K562 (cell line): Measurements from ENCODE around the gene ALDH6A1. TPM values are rescaled to one million over a fixed set of nuclear protein-coding genes. Genes with fewer than 3 reads are reported as not detected.

Source experiments
- CBX8 ChIP-seq: fragments of 200-600 bp; sonication (generic); IDR thresholded peaks from 2 replicates; pipeline ENCODE4 v1.6.1; 2012; ENCODE audit warnings: borderline replicate concordance, mixed run types, low read depth, mild to moderate bottlenecking, moderate library complexity, mixed read lengths, low read length, control low read depth, inconsistent platforms; ENCODE audit not compliant: poor library complexity, severe bottlenecking; ENCODE audit errors: extremely low read depth
- ETV5 ChIP-seq: sonication (generic); formaldehyde crosslinking; IDR thresholded peaks from 2 replicates; pipeline ENCODE4 v1.4.0; 2020; ENCODE audit warnings: low read depth, mild to moderate bottlenecking, missing genetic modification reagents
- HIVEP1 ChIP-seq: fragments of 250-450 bp; sonication (Bioruptor Pico); IDR thresholded peaks from 2 replicates; pipeline ENCODE4 v1.4.0; 2020; ENCODE audit warnings: mild to moderate bottlenecking
- HNRNPK ChIP-seq: fragments of 200-400 bp; formaldehyde crosslinking; IDR thresholded peaks from one replicate; pipeline ENCODE4 v1.6.1; 2018; ENCODE audit warnings: mild to moderate bottlenecking, low read depth, low read length; ENCODE audit not compliant: poor library complexity, severe bottlenecking
- SAFB ChIP-seq: fragments of 200-400 bp; formaldehyde crosslinking; IDR thresholded peaks from 2 replicates; pipeline ENCODE4 v1.6.1; 2017; ENCODE audit warnings: low read depth, low read length, borderline replicate concordance
- ZBTB9 ChIP-seq: fragments of 450-650 bp; formaldehyde crosslinking; IDR thresholded peaks from 2 replicates; pipeline ENCODE4 v1.4.0; 2020; ENCODE audit warnings: mild to moderate bottlenecking, moderate library complexity
- ZNF263 ChIP-seq: sonication (generic); formaldehyde crosslinking; IDR thresholded peaks from 2 replicates; pipeline ENCODE4 v1.8.0; 2022; ENCODE audit warnings: mild to moderate bottlenecking, missing genetic modification reagents, borderline replicate concordance
- polyA plus RNA-seq, 8 experiments: library from polyadenylated mRNA; depleted of rRNA in 4 of 8; stranded (reverse) in 5 of 8; unstranded in 3 of 8; fragments of >200 nt; fragmentation: Nextera tagmentation in 2 of 8; fragmentation: Illumina TruSeq in 1 of 8; extraction: Ambion mirVana in 2 of 8; extraction: Trizol in 1 of 8; gene quantifications; 2 replicates each; pipeline versions ENCODE4 v1.2.1 to v1.2.3, GENCODE V29; 2011 to 2014; ENCODE audit warnings: inconsistent platforms in 1 of 8, missing spikeins in 1 of 8
- total RNA-seq, 7 experiments: library from RNA; depleted of rRNA in 6 of 7; stranded (reverse); fragments of >200 nt in 6 of 7; fragmentation: Illumina TruSeq in 2 of 7; extraction: Trizol in 2 of 7; gene quantifications; 2 replicates each; pipeline versions ENCODE4 v1.2.1 to v1.2.3, GENCODE V29; 2011 to 2021; ENCODE audit warnings: low replicate concordance in 1 of 7
- TF ChIP-seq, protein P1 (sequence below), 2 experiments: fragments of 450-650 bp; formaldehyde crosslinking in 1 of 2; IDR thresholded peaks; 2 replicates each; pipeline versions ENCODE4 v1.4.0 to v1.6.1; 2014 to 2020; ENCODE audit warnings: mild to moderate bottlenecking in 2 of 2, borderline replicate concordance in 1 of 2, low read depth in 1 of 2
- TF ChIP-seq, protein P2 (sequence below): fragments of 450-650 bp; IDR thresholded peaks from 2 replicates; pipeline ENCODE4 v1.6.1; 2016; ENCODE audit warnings: low read depth

The ALDH6A1 gene
- total and polyA plus RNA-seq, 9 of the 15 experiments (the other 6 are each of a cell fraction or from before 2014, with no cell fraction given), result 3.1 to 11.5 (median 4.6) TPM

- TF ChIP-seq, protein P1, sequence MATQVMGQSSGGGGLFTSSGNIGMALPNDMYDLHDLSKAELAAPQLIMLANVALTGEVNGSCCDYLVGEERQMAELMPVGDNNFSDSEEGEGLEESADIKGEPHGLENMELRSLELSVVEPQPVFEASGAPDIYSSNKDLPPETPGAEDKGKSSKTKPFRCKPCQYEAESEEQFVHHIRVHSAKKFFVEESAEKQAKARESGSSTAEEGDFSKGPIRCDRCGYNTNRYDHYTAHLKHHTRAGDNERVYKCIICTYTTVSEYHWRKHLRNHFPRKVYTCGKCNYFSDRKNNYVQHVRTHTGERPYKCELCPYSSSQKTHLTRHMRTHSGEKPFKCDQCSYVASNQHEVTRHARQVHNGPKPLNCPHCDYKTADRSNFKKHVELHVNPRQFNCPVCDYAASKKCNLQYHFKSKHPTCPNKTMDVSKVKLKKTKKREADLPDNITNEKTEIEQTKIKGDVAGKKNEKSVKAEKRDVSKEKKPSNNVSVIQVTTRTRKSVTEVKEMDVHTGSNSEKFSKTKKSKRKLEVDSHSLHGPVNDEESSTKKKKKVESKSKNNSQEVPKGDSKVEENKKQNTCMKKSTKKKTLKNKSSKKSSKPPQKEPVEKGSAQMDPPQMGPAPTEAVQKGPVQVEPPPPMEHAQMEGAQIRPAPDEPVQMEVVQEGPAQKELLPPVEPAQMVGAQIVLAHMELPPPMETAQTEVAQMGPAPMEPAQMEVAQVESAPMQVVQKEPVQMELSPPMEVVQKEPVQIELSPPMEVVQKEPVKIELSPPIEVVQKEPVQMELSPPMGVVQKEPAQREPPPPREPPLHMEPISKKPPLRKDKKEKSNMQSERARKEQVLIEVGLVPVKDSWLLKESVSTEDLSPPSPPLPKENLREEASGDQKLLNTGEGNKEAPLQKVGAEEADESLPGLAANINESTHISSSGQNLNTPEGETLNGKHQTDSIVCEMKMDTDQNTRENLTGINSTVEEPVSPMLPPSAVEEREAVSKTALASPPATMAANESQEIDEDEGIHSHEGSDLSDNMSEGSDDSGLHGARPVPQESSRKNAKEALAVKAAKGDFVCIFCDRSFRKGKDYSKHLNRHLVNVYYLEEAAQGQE (IDR thresholded peaks at IDR 0.05; ENCODE audit: borderline replicate concordance), result no peak
- TF ChIP-seq, protein P1 (CRISPR knock-in tag; IDR thresholded peaks at IDR 0.05; ENCODE audit: low read depth), result no peak
- TF ChIP-seq ETV5 (CRISPR knock-in tag) (no peak), CBX8 (no peak), HNRNPK (no peak), ZNF263 (no peak), SAFB (no peak), HIVEP1 (CRISPR knock-in tag) (no peak), ZBTB9 (CRISPR knock-in tag) (no peak)
- TF ChIP-seq, protein P2, sequence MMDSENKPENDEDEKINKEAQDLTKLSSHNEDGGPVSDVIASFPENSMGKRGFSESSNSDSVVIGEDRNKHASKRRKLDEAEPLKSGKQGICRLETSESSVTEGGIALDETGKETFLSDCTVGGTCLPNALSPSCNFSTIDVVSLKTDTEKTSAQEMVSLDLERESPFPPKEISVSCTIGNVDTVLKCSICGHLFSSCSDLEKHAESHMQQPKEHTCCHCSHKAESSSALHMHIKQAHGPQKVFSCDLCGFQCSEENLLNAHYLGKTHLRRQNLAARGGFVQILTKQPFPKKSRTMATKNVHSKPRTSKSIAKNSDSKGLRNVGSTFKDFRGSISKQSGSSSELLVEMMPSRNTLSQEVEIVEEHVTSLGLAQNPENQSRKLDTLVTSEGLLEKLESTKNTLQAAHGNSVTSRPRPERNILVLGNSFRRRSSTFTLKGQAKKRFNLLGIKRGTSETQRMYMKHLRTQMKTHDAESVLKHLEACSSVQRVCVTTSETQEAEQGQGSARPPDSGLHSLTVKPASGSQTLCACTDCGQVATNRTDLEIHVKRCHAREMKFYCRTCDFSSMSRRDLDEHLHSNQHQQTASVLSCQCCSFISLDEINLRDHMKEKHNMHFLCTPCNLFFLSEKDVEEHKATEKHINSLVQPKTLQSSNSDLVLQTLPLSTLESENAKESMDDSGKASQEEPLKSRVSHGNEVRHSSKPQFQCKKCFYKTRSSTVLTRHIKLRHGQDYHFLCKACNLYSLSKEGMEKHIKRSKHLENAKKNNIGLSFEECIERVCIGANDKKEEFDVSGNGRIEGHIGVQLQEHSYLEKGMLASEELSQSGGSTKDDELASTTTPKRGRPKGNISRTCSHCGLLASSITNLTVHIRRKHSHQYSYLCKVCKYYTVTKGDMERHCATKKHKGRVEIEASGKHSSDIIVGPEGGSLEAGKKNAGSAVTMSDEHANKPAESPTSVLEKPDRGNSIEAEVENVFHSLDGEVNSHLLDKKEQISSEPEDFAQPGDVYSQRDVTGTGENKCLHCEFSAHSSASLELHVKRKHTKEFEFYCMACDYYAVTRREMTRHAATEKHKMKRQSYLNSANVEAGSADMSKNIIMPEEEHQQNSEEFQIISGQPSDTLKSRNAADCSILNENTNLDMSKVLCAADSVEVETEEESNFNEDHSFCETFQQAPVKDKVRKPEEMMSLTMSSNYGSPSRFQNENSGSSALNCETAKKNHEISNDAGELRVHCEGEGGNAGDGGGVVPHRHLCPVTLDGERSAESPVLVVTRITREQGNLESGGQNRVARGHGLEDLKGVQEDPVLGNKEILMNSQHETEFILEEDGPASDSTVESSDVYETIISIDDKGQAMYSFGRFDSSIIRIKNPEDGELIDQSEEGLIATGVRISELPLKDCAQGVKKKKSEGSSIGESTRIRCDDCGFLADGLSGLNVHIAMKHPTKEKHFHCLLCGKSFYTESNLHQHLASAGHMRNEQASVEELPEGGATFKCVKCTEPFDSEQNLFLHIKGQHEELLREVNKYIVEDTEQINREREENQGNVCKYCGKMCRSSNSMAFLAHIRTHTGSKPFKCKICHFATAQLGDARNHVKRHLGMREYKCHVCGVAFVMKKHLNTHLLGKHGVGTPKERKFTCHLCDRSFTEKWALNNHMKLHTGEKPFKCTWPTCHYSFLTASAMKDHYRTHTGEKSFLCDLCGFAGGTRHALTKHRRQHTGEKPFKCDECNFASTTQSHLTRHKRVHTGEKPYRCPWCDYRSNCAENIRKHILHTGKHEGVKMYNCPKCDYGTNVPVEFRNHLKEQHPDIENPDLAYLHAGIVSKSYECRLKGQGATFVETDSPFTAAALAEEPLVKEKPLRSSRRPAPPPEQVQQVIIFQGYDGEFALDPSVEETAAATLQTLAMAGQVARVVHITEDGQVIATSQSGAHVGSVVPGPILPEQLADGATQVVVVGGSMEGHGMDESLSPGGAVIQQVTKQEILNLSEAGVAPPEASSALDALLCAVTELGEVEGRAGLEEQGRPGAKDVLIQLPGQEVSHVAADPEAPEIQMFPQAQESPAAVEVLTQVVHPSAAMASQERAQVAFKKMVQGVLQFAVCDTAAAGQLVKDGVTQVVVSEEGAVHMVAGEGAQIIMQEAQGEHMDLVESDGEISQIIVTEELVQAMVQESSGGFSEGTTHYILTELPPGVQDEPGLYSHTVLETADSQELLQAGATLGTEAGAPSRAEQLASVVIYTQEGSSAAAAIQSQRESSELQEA, result no peak
These were observed 48.7 kb downstream of the ALDH6A1 start (continued) for GRCh38 chr14:74035556-74035955.
